Nephron (organoid): ENCODE results near the gene MLLT11.

Experiments
- H3K27ac Mint-ChIP-seq, 3 experiments: 2 replicates each; pipeline ENCODE4 v1.8.0; 2020; ENCODE audit warnings: mixed read lengths in 3 of 3, mild to moderate bottlenecking in 2 of 3, moderate library complexity in 1 of 3
- H3K27me3 Mint-ChIP-seq: 2 replicates; pipeline ENCODE4 v1.8.0; 2021; ENCODE audit warnings: low read depth, mild to moderate bottlenecking, moderate library complexity, mixed read lengths
- H3K36me3 Mint-ChIP-seq: 2 replicates; pipeline ENCODE4 v1.8.0; 2020; ENCODE audit warnings: low read depth, mixed read lengths
- H3K4me1 Mint-ChIP-seq: 2 replicates; pipeline ENCODE4 v1.8.0; 2020; ENCODE audit warnings: mixed read lengths
- H3K4me3 Mint-ChIP-seq, 3 experiments: 2 replicates each; pipeline ENCODE4 v1.8.0; 2020; ENCODE audit warnings: mild to moderate bottlenecking in 3 of 3, mixed read lengths in 3 of 3, moderate library complexity in 2 of 3
- H3K9me3 Mint-ChIP-seq: 2 replicates; pipeline ENCODE4 v1.8.0; 2020; ENCODE audit warnings: mixed read lengths
- TF ChIP-seq, protein P1 (sequence below), 3 experiments: fragments of 200-600 bp; sonication (generic); IDR thresholded peaks; one replicate each; pipeline ENCODE4 v1.5.0; 2021; ENCODE audit warnings: antibody characterized with exemption in 3 of 3; ENCODE audit not compliant: unreplicated experiment in 3 of 3

MLLT11 gene

DNA sequence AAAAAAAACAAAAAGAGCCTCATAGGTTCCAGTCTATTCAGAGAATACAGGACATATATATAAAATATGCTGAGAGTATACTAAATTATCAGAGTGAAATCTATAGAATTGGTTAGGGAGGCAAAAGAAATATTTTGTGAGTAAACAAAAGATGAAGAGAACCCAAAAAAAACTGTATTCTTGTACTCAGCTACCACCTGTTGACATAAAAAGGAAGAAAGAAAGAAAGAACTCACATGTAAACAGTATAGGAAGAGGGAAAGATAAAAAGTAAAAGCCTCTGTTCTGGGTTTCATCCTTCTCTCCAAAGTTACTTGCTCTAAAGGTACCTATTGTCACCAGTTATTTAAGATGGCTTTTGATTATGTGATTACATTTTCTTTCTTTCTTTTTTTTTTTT, 33.7 kb upstream of the MLLT11 start:
- Mint-ChIP-seq H3K27ac (no peak overlapping the region), H3K36me3 (peaks cover 54% of the 10 kb centered on the region), H3K9me3 (no peaks in the 10 kb centered on the region), H3K4me3 (no peak overlapping the region), H3K4me1 (peaks cover 14% of the 10 kb centered on the region), H3K27me3 (no peaks in the 10 kb centered on the region)
- TF ChIP-seq, protein P1, sequence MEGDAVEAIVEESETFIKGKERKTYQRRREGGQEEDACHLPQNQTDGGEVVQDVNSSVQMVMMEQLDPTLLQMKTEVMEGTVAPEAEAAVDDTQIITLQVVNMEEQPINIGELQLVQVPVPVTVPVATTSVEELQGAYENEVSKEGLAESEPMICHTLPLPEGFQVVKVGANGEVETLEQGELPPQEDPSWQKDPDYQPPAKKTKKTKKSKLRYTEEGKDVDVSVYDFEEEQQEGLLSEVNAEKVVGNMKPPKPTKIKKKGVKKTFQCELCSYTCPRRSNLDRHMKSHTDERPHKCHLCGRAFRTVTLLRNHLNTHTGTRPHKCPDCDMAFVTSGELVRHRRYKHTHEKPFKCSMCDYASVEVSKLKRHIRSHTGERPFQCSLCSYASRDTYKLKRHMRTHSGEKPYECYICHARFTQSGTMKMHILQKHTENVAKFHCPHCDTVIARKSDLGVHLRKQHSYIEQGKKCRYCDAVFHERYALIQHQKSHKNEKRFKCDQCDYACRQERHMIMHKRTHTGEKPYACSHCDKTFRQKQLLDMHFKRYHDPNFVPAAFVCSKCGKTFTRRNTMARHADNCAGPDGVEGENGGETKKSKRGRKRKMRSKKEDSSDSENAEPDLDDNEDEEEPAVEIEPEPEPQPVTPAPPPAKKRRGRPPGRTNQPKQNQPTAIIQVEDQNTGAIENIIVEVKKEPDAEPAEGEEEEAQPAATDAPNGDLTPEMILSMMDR (IDR thresholded peaks at IDR 0.05; ENCODE audit: unreplicated experiment in 3 of 3): no peak

DNA sequence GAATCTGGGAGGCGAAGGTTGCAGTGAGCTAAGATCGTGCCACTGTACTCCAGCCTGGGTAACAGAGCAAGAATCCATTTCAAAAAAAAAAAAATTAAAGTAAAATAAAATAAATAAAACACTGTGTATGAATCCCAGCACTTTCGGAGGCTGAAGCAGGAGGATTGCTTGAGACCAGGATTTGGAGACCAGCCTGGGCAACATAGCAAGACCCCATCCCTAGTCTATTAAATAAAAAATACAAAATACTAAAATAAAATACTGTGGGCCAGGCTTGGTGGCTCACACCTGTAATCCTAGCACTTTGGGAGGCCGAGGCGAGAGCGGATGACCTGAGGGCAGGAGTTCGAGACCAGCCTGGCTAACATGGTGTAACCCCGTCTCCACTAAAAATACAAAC, 28.0 kb upstream of the MLLT11 start:
- H3K9me3 Mint-ChIP-seq: no peaks in the 10 kb centered on the region
- H3K27me3 Mint-ChIP-seq: no peaks in the 10 kb centered on the region
- H3K27ac Mint-ChIP-seq: no peak overlapping the region
- peaks cover 65% of the 10 kb centered on the region for H3K36me3 Mint-ChIP-seq
- no peaks in the 10 kb centered on the region for H3K4me1 Mint-ChIP-seq
- TF ChIP-seq, protein P1 (IDR thresholded peaks at IDR 0.05; ENCODE audit: unreplicated experiment in 3 of 3): no peak
- no peak overlapping the region for H3K4me3 Mint-ChIP-seq

- Mint-ChIP-seq H3K27ac (no peak overlapping the region), H3K4me3 (no peak overlapping the region), H3K4me1 (no peaks in the 10 kb centered on the region), H3K36me3 (peaks cover 48% of the 10 kb centered on the region), H3K9me3 (no peaks in the 10 kb centered on the region), H3K27me3 (no peaks in the 10 kb centered on the region)
- TF ChIP-seq, protein P1 (IDR thresholded peaks at IDR 0.05; ENCODE audit: unreplicated experiment in 3 of 3): no peak
Measured at GRCh38 chr1:151035167-151035566, 25.0 kb upstream of the MLLT11 start.

DNA sequence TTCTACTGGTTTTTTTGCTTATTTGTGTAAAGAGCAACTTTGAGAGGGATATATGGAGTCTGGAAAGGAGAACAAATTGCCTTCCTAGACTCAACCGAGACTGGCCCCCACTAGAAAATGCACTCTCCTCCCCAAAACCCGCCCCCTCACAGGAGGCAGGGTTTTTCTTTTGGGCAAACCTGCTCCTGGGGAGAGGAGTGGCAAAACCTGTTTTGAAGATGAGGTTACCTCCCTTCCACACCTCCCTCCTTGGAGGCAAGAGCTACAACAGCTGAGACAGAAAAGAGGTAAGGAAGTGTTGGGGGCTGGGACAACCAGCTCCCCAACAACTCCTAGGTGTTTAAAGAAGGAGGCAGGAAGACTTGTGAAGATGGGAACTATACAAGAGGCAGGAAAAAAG, 23.8 kb upstream of the MLLT11 start, which contains the start of gene BNIPL:
TSS of gene BNIPL (plus strand) at position 231 of the 400 bp plus-strand sequence. CDS start at position 371, 140 bp downstream.
- Mint-ChIP-seq H3K36me3 (peaks cover 41% of the 10 kb centered on the region), H3K27me3 (no peaks in the 10 kb centered on the region), H3K4me1 (no peaks in the 10 kb centered on the region), H3K4me3 (no peak within 1 kb of the TSS), H3K9me3 (no peaks in the 10 kb centered on the region), H3K27ac (no peak within 1 kb of the TSS)
- TF ChIP-seq, protein P1 (IDR thresholded peaks at IDR 0.05; ENCODE audit: unreplicated experiment in 3 of 3): no peak

- Mint-ChIP-seq H3K27me3 (no peaks in the 10 kb centered on the region), H3K4me1 (no peaks in the 10 kb centered on the region), H3K9me3 (no peaks in the 10 kb centered on the region), H3K27ac (no peak overlapping the region), H3K36me3 (peaks cover 37% of the 10 kb centered on the region), H3K4me3 (no peak overlapping the region)
- TF ChIP-seq, protein P1 (IDR thresholded peaks at IDR 0.05; ENCODE audit: unreplicated experiment in 3 of 3): no peak
Measured at GRCh38 chr1:151037032-151037431, 23.2 kb upstream of the MLLT11 start.

DNA sequence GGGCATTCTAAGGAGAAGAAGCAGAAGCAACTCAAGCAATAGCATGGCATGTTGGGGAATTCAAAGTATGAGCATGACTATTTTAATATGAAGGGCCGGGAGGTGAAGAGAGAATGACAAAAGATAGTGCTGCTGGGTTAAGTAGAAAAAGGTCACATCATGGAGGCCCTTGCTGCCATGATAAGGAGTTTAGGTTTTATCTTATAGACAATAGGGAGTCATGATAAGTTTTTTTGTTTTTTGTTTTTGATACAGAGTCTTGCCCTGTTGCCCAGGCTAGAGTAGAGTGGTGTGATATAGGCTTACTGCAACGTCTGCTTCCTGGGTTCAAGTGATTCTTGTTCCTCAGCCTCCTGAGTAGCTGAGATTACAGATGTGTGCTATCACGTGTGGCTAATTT, 20.7 kb upstream of the MLLT11 start:
- H3K27ac Mint-ChIP-seq: no peak overlapping the region
- TF ChIP-seq, protein P1 (IDR thresholded peaks at IDR 0.05; ENCODE audit: unreplicated experiment in 3 of 3): no peak
- H3K27me3 Mint-ChIP-seq: no peaks in the 10 kb centered on the region
- H3K36me3 Mint-ChIP-seq: peaks cover 26% of the 10 kb centered on the region
- H3K4me1 Mint-ChIP-seq: no peaks in the 10 kb centered on the region
- H3K4me3 Mint-ChIP-seq: no peak overlapping the region
- no peaks in the 10 kb centered on the region for H3K9me3 Mint-ChIP-seq
